Measurements from ENCODE around the gene BRD7.
"Not testable (repeated sequence)": the region's sequence is repeated elsewhere in the genome, so short reads cannot be mapped to it uniquely, and the experiment has no call there.

BRD7 gene

DNA sequence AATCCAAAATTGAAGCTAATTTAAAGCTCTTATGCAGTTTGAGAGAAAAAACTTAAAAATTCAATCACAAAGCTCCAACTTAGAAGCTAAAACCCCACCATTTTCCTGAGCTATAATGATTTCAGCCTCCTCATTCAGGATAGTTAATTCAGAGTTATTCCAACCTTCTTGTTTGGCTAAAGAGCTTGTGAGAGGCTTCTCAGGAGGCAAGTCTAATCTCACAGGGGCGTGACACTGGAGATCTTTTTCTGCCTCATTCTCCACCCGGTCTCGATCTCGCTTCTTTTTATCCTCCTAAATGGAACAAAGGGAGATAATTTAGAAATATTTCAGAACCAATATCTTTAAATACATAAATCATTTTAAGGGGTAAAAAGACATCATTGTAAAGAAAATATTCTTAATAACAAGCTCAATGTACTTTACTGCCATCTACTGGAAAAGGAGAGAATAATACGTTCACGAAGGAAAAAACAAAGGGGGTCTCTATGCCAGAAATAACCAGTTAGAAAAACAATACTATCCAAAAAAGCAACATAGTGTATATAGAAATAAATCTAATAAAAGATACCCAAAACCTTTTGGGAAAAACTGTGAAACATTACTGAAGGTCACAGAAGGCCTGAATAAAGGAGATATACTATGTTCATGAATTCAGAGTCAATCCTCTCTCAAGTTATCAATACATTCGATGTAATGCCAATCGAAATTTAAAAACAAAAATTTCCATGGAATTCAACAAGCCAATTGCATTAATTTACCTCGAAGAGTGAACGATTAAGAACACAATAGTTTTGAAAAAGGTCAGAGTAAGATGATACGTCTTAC, 13.9 kb downstream of the BRD7 start:
- peak; percentile 55 for DNase-seq

DNA sequence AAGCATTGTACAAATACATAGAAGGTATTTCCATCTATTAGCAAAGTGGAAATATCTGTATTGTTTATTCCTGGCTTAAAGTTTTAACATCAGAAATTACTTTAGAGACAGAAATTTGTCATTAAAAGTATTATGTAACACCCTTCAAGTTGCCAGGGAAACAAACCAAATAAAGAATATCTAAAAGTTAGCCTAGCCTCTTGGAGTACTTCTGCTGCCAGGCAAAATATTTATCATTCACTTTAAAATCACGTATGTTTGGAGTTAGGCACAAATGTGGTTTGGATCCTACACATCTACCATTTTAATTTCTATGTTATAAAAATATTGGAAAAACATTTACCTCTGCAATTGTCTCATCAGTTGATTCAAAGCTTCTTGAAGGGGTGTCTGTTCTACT, 14.7 kb downstream of the BRD7 start:
- DNase-seq = no peak

- no peak for DNase-seq
Observed at GRCh38 chr16:50351952-50352351, 16.8 kb downstream of the BRD7 start.

DNA sequence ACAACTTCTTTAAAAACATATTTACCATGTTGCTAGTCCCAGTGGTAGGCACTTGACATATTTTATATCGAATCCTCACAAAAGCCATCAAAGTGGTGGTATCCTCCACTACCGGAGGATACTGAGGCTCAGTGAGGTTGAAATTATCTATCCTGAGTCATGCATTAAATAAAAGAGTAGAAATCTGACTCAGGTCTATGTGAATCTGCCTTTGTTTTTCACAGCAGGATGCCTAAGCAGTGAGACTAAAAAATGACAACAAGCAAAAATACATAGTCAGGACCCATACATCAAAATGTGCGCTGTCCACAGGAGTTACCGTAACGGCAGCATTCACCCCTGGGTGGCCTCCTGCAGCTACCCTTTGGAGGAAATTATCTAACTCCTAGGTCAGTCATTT, 17.7 kb downstream of the BRD7 start:
- no peak for DNase-seq

DNA sequence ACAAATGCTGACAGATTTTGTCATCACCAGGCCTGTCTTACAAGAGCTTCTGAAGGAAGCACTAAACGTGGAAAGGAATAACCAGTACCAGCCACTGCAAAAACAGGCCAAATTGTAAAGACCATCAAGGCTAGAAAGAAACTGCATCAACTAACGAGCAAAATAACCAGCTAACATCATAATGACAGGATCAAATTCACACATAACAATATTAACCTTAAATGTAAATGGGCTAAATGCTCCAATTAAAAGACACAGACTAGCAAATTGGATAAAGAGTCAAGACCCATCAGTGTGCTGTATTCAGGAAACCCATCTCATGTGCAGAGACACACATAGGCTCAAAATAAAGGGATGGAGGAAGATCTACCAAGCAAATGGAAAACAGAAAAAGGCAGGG, 23.6 kb downstream of the BRD7 start:
- not testable (repeated sequence) for DNase-seq

DNA sequence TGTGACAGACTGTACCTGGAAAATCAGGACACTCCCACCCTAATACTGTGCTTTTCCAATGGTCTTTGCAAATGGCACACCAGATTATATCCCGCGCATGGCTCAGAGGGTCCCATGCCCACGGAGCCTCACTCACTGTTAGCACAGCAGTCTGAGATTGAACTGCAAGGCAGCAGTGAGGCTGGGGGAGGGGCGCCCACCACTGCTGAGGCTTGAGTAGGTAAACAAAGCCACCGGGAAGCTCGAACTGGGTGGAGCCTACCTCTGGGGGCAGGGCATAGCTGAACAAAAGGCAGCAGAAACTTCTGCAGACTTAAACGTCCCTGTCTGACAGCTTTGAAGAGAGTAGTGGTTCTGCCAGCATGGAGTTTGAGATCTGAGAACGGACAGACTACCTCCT, 25.2 kb downstream of the BRD7 start:
- not testable (repeated sequence) for DNase-seq

DNA sequence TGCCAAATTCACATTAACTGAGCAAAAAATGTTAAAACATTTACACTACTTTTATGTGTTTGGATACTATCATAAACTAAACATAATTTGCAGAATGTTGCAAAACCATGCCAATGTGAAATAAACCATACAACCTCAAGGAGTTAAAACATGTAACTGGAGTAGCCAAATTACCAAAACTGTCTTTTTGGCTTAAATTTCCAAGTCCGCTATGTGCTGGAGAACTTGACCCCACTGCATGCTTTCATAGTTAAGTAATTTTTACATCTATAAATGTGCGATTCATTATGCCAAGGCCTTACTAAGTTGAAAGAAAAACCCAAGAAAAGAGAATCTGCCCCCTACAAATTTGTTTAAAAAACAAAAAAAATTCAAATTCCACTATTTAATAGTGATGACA, 28.2 kb downstream of the BRD7 start:
- DNase-seq = no peak

DNA sequence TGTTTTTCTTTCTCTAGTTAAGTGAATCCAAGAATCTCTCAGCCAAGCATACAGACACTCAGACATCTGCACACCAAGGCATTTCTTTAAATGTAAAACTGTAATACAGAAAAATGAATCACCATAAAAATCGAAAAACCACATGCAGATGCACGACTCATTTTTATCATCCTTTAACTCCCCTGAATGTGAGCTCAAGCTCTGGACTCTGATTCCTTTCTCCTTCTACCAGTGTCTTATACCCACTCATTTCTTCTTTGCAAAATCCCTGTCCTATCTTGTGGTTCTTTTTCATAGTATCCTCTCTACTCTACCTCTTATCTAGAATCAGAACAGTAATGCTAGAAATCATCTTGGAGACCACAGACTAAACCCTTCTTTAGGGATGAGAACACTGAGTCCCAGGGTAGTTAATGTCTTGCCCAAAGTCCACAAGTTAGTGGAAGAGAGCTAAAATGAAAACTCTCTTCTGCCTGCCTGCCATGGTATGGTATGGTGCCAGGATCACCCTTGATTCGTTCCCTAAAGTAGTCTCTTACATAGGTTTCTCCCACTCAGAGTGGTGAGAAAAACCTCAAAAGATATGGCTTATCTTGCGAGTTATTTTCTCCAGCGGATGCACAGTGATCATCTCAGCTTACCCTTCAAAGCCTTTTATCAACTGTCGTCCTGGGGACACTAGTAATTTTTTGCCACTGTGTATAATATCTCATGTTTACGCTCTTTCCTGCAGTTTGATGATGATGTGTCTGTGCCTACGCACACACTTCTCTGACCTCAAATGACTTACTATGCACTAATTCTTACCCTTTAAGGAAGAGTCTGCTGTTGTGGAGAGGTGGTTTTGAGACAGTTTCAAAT, 30.2 kb downstream of the BRD7 start:
- peak; percentile 26 for DNase-seq

GRCh38 chr16:50336884-50337283, 31.9 kb downstream of the BRD7 start:
- DNase-seq = no peak

- DNase-seq = peak; percentile 32
Observed at GRCh38 chr16:50335196-50335958, 33.4 kb downstream of the BRD7 start.

DNA sequence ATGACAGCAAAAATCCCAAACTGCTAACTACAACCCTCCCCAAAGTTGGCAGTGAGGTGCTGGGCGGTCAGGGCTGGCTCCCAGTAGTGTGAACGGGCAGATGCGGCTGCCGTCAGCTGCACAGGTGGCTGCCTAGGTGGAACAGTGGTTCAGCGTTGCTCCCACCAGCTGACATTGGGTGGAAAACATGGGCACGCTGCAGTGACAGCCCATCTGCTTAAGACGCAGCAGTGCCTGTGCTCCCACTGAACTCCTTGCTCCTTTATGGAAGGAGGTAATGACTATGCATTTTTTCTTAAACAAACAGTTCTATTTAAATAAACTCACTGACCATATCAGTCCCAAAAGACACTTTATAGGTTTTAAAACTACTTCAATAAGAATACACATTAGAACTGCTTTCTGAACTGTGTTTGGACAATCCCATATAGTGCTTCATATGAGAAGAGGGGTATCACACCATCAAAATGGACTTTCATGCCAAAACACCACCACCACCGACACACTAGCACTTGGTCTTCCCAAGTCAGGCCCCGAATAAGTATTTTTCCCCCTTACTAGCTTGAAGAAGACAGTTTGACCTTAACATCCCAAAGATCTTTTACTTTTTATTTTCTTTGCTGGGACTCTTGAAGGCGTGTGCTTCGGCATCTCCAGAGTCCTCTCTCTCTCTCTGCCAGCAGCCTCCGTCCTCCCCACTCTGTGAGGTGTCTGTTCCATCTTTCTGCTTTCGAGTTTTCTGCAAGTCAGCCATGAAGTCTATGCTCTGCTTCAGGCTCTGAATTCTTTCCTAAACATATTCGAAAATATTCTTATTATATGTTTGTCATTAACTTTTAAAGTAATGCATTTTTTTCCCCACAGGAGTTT, 34.4 kb downstream of the BRD7 start:
- no peak for DNase-seq

GRCh38 chr16:50332599-50332998, 36.2 kb downstream of the BRD7 start:
- no peak for DNase-seq

DNA sequence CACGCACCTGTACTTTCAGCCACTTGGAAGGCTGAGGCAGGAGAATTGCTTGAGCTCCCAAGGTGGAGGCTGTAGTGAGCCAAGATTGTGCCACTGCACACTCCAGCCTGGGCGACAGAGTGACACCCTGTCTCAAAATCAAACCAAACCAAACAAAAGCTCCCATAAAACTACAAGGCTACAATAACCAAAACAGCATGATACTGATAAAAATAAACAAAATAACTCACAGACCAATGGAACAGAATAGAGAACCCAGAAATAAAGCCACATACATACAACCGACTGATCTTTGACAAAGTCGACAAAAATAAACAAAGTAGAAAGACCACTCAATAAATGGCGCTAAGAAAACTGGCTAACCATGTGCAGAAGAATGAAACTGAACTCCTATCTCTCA, 37.2 kb downstream of the BRD7 start:
- DNase-seq = no peak

DNA sequence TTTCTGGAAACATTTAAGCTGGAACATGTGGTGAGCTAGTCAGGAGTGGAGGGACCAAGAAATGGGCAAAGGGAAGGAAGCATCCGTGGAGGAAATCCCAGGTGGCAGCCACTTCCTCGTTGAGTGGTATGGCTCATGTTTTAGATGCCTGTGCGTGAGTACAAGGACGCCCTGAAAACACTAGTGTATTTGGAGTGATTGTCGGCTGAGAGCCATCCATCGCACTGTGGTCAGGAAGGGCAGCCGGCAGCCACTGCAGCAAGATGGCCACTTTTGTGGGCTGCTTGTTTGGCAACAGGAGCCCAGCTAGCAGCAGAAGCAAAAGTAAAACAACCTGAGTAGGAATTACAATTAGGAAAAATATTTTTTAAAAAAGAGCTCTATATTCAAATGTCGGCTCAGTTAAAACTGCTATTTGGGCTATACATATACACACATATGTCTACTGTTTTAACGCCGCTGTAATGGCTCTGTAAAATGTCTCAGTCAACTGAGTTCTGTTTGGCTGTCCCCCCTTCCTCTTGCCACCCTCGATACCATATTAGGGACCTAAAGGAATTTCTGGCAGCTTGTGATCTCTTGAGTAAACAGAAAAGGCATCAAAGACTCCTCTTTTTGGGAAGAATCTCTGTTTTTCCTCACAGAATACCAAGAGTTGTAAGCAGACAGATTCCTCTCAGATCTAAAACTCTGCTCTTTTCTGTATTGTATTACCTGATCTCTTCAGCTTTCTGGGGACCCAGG, 39.2 kb downstream of the BRD7 start:
- no peak for DNase-seq

DNA sequence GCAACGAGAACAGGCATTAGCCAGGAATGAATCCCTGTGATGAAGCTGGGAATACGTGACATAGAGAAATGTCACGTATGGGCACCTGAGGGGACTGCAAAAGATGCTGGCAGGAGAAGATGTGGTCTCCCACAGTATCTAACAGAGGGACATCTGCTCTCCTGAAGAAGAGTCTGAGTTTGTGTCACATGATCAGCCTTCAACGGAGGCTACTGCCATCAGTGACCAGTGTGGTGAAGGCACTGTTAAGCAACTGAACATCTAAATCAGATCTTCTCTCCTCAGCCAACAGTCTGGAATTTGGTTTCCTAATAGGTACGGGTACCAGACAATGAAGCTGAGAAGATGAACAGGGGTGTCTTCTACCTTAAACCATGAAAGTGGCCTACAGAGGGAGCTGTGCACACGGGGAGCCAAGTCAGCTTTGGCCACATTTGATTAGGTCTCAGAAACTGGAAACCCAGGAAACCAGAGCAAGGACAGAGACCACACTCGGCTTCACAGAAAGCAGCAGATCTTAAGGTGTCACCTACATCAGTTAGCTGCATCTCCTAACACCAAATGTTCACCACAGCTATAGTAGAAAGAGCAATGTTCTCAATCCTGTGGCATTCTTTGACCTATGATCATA, 41.8 kb downstream of the BRD7 start:
- peak; percentile 80 for DNase-seq

DNA sequence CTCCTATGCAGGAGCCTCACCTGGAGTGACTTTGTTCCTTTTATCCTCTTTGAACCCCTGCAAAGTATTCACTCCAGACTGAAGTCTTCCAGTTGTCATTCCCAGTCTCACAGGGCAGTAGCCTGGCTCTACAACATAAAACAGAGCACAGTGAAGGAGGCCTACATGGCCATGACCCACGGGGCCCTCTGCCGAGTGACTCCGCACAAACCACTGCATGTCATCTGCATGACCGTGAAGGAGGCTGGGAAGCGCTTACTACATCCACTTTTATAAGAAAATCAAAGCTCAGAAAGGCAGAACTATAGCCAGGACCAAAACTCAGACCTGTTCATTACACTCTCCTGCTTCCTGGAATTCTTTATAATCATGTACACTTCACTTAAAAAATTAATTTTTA, 42.5 kb downstream of the BRD7 start:
- DNase-seq = no peak

- DNase-seq = no peak
Observed at GRCh38 chr16:50324345-50324744, 44.4 kb downstream of the BRD7 start.

- peak; percentile 27 for DNase-seq
Observed at GRCh38 chr16:50323335-50324011, 45.3 kb downstream of the BRD7 start.

DNA sequence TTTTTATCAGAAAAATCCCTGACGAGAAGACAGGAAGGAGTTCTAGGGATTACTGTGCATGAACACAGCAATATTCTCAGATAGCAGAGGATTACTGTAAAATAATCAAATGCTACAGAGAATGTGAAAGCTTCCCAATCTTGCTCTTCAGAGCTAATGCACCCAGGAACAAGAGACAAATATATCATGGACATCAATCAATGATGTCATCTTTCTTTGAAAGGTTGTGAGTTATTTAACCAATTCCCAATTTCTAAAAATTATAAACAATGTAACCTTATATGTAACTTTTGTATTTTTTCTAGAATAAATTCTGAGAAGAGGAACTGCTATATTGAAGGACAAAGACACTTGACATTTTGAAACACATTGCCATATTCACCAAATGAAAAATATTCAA, 46.5 kb downstream of the BRD7 start:
- DNase-seq = no peak

GRCh38 chr16:50320310-50320709, 48.5 kb downstream of the BRD7 start:
- no peak for DNase-seq
